Measurements from ENCODE around the gene SCAI.
A peak's percentile ranks its signal among the peaks of the same experiment; 100 is the strongest.
"Not testable (repeated sequence)": the region's sequence is repeated elsewhere in the genome, so short reads cannot be mapped to it uniquely, and the experiment has no call there.

The SCAI gene

DNA sequence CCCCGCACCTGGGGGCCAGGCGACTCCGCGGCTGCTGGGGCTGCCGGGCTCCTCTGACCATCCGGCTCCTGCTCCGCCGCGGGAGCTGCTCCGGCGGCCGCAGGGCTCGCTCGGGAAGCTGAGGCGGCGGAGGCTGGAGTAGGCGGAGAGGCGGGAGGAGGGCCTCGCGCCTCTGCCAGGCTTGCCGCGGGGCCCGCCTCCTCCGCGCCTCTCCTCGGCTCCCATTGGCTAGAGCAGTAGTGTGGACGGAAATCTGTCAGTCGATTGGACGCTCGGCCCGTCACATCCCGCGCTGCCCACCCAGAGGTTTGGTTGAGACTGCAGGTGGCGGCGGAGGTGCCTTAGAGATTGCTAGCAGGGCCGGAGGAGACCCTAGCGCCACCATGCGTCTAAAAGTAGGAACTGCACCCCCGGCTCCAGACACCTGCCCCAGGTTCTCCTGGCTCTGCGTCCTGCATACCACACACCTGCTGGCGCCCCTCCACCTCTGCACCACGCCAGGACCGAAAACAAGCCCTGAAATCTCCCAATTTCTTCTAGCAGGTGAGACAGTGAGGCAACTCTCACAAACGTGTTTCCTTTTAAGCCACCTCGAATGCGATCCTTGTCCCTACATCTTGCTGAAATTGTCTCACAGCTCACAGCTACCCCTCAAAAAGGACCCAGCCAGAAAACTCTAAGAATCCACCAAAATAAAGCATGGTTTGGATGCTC lies at the start of gene SCAI:
Gene SCAI (minus strand): TSS at position 152 of the 714 bp plus-strand sequence. CDS start 91 bp downstream, at position 61.
- H3K4me1 Mint-ChIP-seq = peaks cover 18% of the 10 kb centered on the region
- peak within 1 kb of the TSS; percentile 82 for H3K27ac Mint-ChIP-seq
- peak within 1 kb of the TSS; percentile 92 for H3K4me3 Mint-ChIP-seq
- H3K36me3 Mint-ChIP-seq = peaks cover 11% of the 10 kb centered on the region
- no peaks in the 10 kb centered on the region for H3K9me3 Mint-ChIP-seq
- DNase-seq (ENCODE audit: low spot score in 2 of 2) (peak; percentile 91 to 99), ATAC-seq (peak; percentile 100)

DNA sequence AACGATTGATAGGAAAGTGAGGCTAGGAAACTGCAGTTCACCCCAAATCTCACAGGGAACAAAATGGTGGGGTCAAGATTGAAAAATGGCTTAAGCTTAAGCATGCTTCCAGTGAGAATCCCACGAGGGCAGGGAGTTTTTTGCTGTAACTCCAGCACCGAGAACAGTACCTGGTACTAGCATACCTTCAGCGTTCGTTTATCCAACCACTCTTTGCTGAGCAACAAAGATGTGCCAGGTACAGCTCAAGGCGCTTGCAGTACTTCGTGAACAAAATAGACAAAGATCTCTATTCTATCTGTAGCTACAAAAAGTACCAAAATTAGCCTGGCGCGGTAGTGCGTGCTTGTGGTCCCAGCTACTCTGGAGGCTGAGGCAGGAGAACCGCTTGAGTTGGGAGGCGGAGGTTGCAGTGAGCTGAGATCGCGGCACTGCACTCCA lies 47.1 kb upstream of the SCAI start:
- peaks cover 24% of the 10 kb centered on the region for H3K36me3 Mint-ChIP-seq
- peak overlapping the region; percentile 93 for H3K27ac Mint-ChIP-seq
- H3K4me3 Mint-ChIP-seq = peak overlapping the region; percentile 91
- no peak for ATAC-seq
- H3K4me1 Mint-ChIP-seq = peaks cover 33% of the 10 kb centered on the region
- no peaks in the 10 kb centered on the region for H3K9me3 Mint-ChIP-seq
- DNase-seq (ENCODE audit: low spot score in 2 of 2) = no peak

DNA sequence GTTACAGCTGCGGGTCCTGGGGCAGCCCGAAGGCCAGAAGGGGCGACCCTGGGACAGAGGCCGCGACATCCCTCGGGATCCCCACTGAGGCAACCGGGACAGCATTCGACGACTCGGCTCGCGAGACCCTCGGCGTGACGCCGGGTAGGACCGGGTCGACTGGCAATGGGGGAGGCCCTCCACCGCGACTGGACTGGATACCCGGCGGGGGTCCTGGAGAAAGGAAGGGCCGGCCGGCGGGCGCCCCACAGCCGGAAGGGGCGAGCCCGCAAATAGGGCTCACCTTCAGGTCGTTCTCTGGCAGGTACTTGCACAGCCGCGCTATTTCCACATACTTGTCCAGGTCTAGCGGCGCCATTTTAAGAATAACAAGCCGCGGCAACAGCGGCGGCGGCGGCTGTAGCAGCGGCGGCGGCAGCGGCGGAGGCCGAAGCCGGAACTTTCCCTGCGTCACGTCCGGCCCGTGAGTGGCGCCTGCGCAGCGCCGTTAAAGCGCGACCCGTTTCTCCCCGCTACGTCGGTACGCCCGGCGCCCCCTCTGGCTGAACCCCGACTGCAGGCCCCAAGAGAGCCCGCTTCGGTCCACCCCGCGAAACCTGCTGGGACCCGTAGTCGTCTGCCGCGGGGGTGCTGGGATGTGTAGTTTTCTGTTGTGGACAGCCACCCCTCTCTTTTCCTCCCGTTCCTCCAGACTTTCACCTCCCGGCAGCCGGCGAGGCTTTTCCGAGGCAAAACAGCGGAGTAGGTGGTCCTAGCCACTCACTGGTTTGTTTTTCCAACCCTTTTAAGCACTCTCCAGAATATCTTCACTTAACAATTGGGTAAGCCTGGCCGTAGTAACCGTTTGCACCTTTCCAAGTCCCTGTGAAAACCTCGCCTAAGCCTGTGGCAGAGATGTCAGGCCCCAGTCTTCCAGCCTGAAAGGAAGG lies 46.3 kb upstream of the SCAI start, which contains the start of gene PPP6C:
Gene PPP6C (minus strand): TSS at position 443 of the 929 bp plus-strand sequence. CDS start 85 bp downstream, at position 358.
- Mint-ChIP-seq H3K4me3 (peak within 1 kb of the TSS; percentile 91), H3K4me1 (peaks cover 25% of the 10 kb centered on the region), H3K36me3 (peaks cover 31% of the 10 kb centered on the region), H3K9me3 (no peaks in the 10 kb centered on the region), H3K27ac (peak within 1 kb of the TSS; percentile 93)
- DNase-seq (ENCODE audit: low spot score in 2 of 2) (peak; percentile 90 to 98), ATAC-seq (peak; percentile 98)

GRCh38 chr9:125189011-125189360 lies 45.7 kb upstream of the SCAI start:
- peak; percentile 34 to 69 for DNase-seq (ENCODE audit: low spot score in 2 of 2)
- Mint-ChIP-seq H3K4me1 (peaks cover 28% of the 10 kb centered on the region), H3K36me3 (peaks cover 37% of the 10 kb centered on the region), H3K4me3 (peak overlapping the region; percentile 91), H3K27ac (peak overlapping the region; percentile 93), H3K9me3 (no peaks in the 10 kb centered on the region)
- ATAC-seq = peak; percentile 38

DNA sequence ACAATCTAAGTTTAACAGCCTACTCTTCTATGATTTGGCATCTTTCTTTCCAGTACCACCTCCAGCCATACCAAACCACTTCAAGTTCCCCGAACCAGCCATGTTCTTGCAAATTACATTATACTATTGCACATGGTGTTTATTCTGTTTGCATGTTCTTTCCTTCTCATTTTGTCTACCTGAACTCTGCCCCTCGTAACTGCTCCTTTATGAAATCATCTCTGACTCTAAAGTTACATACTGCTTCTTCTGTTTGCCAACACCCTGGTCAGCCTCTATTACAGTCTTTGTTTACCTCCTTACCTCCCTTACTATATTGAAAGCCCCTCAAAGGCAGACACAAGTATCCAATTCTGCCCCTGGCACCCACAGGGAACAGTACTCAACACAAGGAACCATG lies 40.2 kb upstream of the SCAI start:
- Mint-ChIP-seq H3K4me3 (no peak overlapping the region), H3K36me3 (peaks cover 40% of the 10 kb centered on the region)

DNA sequence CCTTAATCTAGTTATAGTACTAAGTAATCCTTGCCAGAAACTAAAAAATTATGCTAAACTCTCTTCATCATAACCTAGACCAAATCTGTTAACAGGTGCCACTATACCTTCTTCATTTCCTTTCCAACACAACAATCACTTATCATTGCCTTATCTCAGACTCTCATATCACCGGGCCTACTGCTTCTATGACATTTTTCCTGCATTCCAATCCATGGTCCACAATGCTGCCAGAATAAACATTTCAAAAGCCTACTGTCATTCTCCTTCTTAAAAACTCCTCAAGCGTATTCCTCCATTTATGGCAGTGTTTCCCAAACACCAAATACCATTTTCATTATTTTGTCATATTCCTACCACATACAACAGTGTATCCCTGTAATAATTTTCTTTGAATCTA lies 39.7 kb upstream of the SCAI start:
- DNase-seq (ENCODE audit: low spot score in 2 of 2) = no peak
- H3K27ac Mint-ChIP-seq = peak overlapping the region; percentile 20
- H3K9me3 Mint-ChIP-seq = no peaks in the 10 kb centered on the region
- peaks cover 61% of the 10 kb centered on the region for H3K4me1 Mint-ChIP-seq
- H3K4me3 Mint-ChIP-seq = no peak overlapping the region
- H3K36me3 Mint-ChIP-seq = peaks cover 38% of the 10 kb centered on the region
- ATAC-seq = no peak

More for the DNA sequence above, 40.2 kb upstream of the SCAI start:
- ATAC-seq = no peak
- peaks cover 59% of the 10 kb centered on the region for H3K4me1 Mint-ChIP-seq
- DNase-seq (ENCODE audit: low spot score in 2 of 2) = no peak
- H3K27ac Mint-ChIP-seq = peak overlapping the region; percentile 20
- H3K9me3 Mint-ChIP-seq = no peaks in the 10 kb centered on the region

DNA sequence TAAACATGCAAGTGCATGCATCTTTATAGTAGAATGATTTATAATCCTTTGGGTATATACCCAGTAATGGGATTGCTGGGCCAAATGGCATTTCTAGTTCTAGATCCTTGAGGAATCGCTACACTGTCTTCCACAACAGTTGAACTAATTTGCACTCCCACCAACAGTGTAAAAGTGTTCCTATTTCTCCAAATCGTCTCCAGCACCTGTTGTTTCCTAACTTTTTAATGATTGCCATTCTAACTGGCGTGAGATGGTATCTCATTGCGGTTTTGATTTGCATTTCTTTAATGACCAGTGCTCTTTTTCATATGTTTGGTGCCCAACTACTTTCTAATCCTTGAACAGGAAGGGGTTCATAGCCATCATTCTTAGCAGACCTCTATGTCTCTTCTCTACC lies 38.4 kb upstream of the SCAI start:
- H3K4me1 Mint-ChIP-seq = peaks cover 58% of the 10 kb centered on the region
- peaks cover 26% of the 10 kb centered on the region for H3K36me3 Mint-ChIP-seq
- peak overlapping the region; percentile 80 for H3K27ac Mint-ChIP-seq
- not testable (repeated sequence) for H3K4me3 Mint-ChIP-seq; ATAC-seq; H3K9me3 Mint-ChIP-seq; DNase-seq (ENCODE audit: low spot score in 2 of 2)

DNA sequence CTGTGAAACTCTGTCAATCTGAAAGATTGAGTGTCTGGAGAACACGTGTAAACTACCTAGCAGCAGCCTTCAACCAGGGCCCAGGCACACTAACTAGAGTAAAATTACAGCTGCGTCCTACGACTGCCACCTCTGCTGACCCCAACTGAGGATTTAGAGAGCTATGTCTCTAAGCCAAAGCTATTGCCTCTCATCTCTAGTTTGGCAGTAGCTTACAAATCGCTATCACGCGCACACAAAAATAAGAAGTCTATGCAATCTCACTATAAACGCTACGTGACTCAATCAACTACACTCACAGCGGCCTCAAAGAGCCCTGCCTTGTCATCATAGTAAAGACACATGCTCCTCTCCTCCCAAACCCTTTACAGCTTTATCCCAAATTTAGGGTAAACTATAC lies 37.5 kb upstream of the SCAI start:
- Mint-ChIP-seq H3K9me3 (no peaks in the 10 kb centered on the region), H3K4me3 (no peak overlapping the region), H3K27ac (peak overlapping the region; percentile 80), H3K36me3 (peaks cover 26% of the 10 kb centered on the region), H3K4me1 (peaks cover 66% of the 10 kb centered on the region)
- DNase-seq (ENCODE audit: low spot score in 2 of 2) (no peak), ATAC-seq (no peak)

DNA sequence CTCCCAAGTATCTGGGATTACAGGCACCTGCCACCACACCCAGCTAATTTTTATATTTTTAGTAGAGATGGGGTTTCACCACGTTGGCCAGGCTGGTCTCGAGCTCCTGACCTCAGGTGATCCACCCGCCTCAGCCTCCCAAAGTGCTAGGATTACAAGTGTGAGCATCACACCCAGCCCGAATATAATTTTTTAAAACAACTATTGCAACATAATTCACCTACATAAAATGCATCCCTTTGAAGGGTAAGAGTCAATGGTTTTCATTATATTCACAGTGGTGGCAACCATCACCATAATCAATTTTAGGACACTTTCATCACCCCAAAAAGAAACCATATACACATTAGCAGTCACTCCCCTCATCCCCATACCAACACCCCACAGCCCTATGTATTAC lies 36.4 kb upstream of the SCAI start:
- H3K4me3 Mint-ChIP-seq; ATAC-seq; DNase-seq (ENCODE audit: low spot score in 2 of 2); H3K27ac Mint-ChIP-seq; H3K9me3 Mint-ChIP-seq: not testable (repeated sequence)
- Mint-ChIP-seq H3K36me3 (peaks cover 25% of the 10 kb centered on the region), H3K4me1 (peaks cover 69% of the 10 kb centered on the region)

DNA sequence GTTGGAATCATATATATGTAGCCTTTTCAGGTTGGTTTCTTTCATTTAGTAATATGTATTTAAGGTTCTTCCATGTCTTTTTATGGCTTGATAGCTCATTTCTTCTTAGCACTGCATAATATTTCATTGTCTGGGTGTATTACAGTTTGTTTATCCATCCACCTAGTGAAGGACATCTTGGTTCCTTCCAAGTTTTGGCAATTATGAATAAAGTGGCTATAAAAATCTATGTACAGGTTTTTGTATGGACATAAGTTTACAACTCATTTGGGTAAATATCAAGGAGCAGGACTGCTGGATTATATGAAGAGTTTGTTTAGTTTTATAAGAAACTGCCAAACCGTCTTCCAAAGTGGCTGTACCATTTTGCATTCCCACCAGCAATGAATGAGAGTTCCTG lies 34.6 kb upstream of the SCAI start:
- Mint-ChIP-seq H3K4me3 (no peak overlapping the region), H3K36me3 (peaks cover 21% of the 10 kb centered on the region), H3K27ac (no peak overlapping the region), H3K4me1 (peaks cover 59% of the 10 kb centered on the region), H3K9me3 (no peaks in the 10 kb centered on the region)
- ATAC-seq = no peak
- no peak for DNase-seq (ENCODE audit: low spot score in 2 of 2)

DNA sequence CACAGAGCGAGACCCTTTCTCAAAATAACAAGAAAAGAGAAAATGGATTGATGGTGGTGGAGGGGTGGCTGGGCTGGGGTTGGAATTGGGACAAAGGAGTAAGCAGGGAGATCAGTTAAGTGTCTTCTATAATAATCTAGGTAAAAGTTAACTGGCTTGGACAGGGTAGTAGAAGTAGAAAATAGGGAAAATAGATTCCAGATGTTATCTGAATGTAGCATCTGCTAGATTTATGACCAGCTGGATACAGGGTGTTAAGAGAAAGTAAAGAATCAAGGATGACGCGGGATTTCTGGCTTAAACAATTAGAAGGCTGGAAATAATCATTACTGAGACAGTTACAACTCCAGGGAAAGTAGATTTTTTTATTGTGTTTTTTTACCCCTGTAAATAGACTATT lies 33.3 kb upstream of the SCAI start:
- Mint-ChIP-seq H3K4me1 (peaks cover 57% of the 10 kb centered on the region), H3K9me3 (no peaks in the 10 kb centered on the region), H3K4me3 (no peak overlapping the region), H3K27ac (peak overlapping the region; percentile 57), H3K36me3 (peaks cover 28% of the 10 kb centered on the region)
- DNase-seq (ENCODE audit: low spot score in 2 of 2) (no peak), ATAC-seq (no peak)

DNA sequence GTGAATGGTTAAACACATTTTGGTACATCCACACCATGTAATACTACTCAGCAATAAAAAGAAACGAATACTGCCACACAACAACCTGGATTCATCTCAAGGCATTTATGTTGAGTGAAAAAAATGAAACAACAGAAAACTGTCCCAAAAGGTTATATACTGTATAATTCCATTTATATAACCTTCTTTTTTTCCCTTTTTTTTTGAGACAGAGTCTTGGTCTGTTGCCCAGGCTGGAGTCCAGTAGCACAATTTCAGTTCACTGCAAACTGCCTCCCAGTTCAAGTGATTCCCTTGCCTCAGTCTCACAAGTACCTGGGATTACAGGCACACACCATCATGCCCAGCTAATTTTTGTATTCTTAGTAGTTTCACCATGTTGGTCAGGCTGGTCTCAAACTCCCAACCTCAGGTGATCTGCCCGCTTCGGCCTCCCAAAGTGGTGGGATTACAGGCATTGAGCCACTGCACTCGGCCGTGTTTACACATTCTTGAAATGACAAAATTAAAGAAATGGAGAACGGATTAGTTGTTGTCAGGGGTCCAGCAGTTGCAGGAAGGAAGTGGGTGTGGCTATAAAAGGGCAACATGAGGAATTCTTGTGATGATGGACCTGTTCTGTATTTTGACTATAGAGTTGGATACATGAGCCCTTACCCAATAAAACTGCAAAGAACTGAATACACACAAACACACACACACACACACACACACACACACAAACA lies 28.9 kb upstream of the SCAI start:
- ATAC-seq (no peak), DNase-seq (ENCODE audit: low spot score in 2 of 2) (no peak)
- Mint-ChIP-seq H3K4me1 (peaks cover 26% of the 10 kb centered on the region), H3K27ac (no peak overlapping the region), H3K4me3 (no peak overlapping the region), H3K36me3 (peaks cover 52% of the 10 kb centered on the region), H3K9me3 (no peaks in the 10 kb centered on the region)

GRCh38 chr9:125169895-125170294 lies 26.6 kb upstream of the SCAI start:
- Mint-ChIP-seq H3K9me3 (no peaks in the 10 kb centered on the region), H3K36me3 (peaks cover 66% of the 10 kb centered on the region), H3K27ac (no peak overlapping the region), H3K4me3 (no peak overlapping the region), H3K4me1 (peaks cover 13% of the 10 kb centered on the region)
- ATAC-seq (no peak), DNase-seq (ENCODE audit: low spot score in 2 of 2) (no peak)

- DNase-seq (ENCODE audit: low spot score in 2 of 2) (no peak), ATAC-seq (no peak)
- H3K9me3 Mint-ChIP-seq = no peaks in the 10 kb centered on the region
- peaks cover 78% of the 10 kb centered on the region for H3K36me3 Mint-ChIP-seq
- H3K4me1 Mint-ChIP-seq = no peaks in the 10 kb centered on the region
- no peak overlapping the region for H3K27ac Mint-ChIP-seq
- no peak overlapping the region for H3K4me3 Mint-ChIP-seq
These were observed 23.4 kb upstream of the SCAI start for GRCh38 chr9:125166762-125167161.

DNA sequence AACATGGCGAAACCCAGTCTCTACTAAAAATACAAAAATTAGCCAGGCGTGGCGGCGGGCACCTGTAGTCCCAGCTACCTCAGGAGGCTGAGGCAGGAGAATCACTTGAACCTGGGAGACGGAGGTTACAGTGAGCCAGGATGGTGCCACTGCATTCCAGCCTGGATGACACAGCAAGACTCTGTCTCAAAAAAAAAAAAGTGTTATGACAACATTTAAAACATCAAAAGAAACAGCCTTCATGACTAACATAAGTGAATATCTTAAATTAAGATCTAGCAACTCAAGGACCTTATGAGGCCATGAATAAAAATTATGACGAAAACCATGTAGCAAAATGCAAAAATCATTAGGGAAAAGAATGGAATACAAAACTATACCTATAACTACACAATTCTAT lies 19.6 kb upstream of the SCAI start:
- not testable (repeated sequence) for H3K4me1 Mint-ChIP-seq

More for the DNA sequence above, 19.6 kb upstream of the SCAI start:
- H3K27ac Mint-ChIP-seq; H3K4me3 Mint-ChIP-seq; DNase-seq (ENCODE audit: low spot score in 2 of 2); ATAC-seq; H3K9me3 Mint-ChIP-seq: not testable (repeated sequence)
- peaks cover 69% of the 10 kb centered on the region for H3K36me3 Mint-ChIP-seq

Data from stimulated activated effector memory CD8-positive, alpha-beta T cell treated with anti-CD3 and anti-CD28 coated beads, Interleukin-12 subunit alpha, Interleukin-12 subunit beta, amount 100 ng/mL, for 72 hours (primary cell).